Islet precursor cell (in vitro differentiated cells): Measurements from ENCODE around the gene FGFR3.

Experiments used
- DNase-seq: peaks from one replicate; pipeline ENCODE4 v3.0.0-alpha.2; 2018

Gene FGFR3

DNA sequence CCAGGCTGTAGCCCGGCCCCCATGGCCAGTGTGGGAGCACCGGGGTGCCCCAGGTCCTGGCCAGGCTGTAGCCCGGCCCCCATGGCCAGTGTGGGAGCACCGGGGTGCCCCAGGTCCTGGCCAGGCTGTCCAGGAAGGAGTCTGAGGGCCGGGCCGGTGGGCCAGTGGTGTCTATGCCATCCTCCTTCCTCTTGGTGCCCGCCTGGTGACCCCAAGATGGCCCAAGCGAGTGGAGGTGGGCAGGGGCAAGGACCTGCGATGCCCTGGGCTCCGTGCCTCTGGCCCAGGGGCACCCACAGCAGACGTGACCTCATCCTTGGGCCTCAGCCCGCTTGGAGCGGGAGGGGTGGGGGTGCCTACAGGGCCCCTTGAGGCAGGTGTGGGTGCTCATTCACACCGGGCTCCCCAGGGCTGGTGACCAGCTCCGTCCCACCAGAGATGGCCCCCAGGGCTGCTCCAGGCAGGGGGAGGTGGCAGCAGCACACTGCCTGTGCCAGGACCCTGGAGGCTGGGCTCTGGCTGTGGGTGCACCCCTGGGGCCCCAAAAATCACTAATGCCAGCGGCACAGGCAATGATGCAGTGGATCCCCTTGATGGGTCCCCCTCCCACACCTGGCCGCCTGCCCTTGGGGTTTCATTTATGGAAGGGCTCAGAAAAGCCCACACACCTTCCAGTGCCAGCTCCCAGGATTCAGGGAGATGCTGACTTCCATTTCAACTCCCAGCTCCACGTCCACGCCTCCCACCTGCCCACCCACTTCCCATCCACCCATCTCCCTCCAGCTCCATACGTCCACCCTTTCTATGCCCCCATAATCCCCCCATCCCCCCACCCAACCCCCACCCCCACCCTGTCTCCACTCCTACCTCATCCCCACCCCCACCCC, 36.0 kb upstream of the FGFR3 start:
- DNase-seq: no peak

- DNase-seq: no peak
Observed at GRCh38 chr4:1757836-1758235, 35.3 kb upstream of the FGFR3 start.

DNA sequence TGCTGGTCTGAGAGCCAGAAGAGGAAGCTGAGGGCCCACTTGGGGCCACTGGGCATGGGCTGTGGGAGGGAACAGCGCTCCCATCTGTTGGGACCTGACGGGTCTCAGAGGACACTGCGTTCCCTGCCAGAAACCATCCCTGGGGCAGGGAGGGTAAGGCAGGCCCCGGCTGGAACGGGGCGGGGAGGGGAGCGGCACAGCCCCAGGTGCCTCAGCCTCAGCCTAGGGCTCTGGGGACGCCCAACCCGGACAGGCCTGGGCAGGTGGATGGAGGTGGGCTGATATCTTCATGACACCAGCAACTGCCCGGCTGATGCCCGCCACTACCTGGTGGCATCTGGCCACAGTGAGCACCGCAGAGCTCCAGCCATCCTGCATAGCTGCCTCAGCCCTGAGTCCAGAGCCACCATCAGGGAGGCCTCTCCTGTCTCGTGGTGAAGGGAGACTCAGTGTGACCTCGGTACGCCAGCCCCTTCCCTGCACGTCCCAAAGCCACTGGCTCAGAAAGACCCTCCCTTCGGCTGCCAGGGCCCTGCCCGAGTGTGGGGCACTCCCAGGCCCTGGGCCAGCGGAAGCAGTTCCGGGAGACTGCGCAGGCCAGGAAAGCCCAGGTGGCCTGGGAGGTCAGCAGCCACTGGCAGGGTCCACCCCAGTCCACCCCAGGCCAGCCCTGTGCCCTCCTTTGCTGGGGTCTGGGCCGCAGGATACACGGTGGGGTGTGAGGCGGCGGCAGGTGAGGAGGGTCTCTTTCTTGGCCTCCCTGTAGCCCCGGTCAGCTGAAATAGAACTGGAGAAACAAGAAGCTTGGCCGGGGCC, 34.6 kb upstream of the FGFR3 start:
- no peak for DNase-seq

DNA sequence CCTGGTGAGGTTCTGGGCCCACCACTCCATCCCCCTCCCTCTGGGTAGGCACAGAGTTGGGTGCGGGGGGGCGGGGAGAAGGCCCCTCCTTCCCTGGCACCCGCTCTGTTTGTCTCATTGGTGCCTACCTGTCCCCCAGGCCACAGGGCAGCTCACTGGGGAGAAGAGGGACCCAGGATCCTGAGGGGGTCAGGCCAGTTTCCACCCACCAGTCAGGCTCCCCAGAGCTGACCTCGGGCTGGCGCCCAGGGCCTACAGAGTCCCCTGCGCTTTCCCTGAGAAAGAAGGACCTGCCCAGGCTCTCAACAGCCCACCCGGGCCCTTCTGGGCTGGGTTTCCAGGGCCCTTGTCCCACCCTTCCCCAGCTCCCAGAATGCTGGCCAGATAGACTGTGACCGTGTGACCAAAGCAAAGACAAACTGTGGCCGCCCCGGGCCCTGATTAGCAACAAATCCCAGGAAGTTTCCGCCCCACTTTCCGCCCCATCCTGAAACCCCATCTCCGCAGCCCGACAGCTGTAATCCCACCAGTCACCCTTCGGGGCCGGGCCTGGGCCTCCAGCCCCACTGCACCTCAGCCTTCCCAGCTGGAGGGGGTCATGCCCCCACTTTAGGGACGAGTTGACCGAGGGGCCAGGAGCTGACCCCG, 33.8 kb upstream of the FGFR3 start:
- DNase-seq: no peak

DNA sequence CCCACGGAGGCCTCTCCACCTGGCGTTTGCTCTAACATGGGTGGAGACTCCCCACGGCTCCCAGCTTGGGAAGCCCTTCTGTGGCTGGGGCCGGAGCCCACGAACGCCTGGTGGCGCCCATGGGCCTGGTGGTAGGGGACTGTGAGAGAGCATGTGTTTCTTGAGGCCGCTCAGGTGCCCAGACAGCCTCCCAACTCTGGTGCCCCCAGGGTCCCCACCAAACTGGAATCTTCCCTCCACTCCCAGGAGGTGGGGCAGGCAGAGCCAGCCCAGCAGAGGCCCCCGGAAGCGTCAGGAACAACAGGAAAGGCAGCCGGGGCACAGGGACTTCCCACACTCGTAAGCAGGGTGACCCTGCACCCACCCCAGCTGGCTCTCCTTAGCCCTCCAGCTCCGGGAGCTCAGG, 33.3 kb upstream of the FGFR3 start:
- no peak for DNase-seq

- DNase-seq: no peak
Observed at GRCh38 chr4:1760521-1761071, 32.5 kb upstream of the FGFR3 start.

- no peak for DNase-seq
Observed at GRCh38 chr4:1761130-1761689, 31.9 kb upstream of the FGFR3 start.

DNA sequence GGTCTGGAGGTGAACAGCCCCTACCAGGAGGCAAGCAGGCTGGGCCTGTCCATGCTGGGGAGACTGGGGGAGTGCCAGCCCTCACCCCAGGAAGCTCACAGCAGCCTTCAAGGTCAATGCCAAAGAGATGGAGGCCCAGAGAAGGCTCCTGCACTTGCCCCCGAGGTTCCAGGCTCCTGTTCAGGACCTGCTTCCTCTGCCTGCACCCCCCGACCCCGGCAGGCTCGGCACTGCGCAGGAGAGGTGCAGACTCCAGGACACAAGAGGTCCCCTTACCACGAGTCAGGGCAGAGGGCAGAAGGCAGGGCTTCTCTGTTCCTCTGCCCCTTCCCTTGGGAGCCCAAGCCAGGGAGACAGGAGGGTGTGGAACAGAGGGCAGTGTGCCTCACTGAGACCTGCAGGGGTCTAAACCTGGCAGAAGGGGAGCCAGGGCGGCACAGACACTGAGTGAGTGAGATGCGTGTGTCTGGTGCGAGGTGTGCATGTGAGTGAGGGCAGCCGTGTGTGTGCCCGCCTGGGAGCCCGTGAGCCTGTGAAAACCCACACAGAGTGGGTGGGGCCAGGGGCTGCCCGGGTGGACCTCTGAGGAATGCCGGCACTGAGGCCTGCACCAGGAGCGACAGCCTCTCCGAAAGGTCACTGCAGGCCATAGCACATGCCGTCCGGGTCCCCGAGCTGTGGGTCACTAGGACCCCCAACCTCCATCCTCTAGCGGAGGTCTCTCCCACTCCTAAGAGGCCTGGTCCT, 30.7 kb upstream of the FGFR3 start:
- DNase-seq: no peak

DNA sequence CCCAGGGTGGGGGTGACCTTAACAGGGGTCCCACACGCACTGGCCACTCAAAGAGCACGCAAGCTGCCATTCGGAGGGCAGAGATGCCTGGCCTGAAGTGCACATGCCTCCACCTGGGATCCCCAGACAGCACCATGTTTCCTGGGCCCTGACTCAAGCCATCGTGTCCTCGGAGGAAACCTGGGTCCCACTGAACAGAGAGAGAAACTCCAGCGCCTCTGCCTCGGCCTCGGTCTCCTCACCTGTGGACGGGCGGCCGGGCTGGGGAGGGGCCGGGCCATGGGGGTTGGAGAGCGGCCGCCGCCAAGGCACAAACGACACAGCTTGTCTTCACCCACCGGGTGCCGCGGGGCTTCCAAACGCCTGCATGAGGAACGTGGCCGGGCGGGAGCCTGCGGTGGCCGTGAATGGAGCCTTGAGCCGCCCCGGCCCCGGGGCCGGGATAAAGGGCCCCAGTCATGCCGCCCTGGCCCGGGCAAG, 30.0 kb upstream of the FGFR3 start:
- DNase-seq: no peak

DNA sequence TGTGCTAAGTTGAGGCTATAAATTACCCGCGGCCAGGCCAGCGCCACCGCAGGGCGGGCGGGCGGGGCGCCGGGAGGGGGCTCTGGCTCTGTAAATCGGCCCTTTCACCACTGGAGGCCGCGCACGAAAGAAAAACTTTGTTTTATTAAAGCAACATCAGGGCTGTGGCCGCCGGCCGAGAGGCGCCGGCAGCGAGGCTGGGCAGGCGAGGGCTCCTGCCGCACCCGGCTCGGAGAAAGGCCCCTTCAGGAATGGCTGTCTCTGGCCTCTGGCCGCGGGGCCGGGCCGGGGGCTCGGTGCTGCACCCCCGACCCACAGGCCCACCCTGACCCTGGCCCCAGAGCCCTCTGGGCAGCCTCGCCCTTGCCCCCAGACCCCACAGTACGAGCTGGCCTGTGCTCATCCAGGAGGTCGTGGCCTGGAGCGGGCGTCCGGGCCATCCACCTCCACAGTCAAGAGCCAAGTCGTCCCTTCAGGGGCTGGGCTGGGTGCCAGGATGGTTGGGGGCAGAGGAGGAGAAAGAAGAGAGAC, 29.5 kb upstream of the FGFR3 start:
- DNase-seq: peak; percentile 81

DNA sequence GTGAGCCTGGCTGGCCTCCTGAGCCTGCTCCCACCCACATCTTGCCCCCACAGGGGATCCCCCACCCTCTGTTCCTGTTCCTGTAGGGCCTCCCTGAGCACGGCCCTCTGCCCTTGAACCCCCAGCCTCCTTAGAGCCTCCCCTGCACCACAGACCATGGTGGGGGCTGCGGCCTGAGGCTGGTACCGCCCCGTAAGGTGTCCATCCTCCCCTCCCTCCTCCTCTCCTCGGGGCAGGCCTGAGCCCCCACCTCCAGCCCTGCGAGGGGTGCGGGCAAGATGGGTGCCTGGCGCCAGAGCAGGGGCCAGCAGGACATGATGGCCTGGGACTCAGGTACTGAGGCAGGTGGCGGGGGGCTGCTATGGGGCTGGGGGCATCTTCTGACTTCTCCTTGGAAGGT, 28.4 kb upstream of the FGFR3 start:
- no peak for DNase-seq

DNA sequence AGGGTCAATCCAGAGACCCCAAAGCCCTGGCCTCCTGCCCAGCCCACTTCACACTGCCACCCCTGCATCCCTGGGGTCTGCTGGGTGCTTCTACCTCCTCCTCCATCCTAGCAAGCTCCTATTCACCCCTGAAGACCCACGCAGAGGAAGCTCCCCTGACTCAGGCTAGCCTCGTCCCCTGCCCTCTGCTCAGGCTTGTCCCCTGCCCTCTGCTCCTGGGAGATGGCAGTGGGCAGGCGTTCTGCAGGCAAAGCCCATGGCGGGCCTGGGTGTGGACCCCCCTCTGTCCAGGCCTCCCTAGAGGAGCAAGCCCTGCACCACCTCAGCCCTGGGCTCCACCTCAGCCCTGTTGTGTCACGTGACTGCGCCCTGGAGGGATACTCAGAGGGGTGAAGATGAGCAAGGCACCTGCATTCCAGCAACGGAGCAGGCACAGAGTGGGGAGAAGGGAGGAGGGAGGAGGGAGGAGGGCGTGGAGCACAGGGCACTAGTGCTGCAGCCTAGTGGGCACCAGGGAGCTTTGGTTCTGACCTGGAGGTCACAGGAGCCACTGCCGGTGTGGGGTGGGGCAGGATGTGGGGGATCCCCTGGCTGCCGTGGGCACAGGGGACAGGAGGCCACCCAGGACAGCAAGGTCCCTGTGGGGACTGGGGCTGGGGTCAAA, 27.6 kb upstream of the FGFR3 start:
- DNase-seq: peak; percentile 79

DNA sequence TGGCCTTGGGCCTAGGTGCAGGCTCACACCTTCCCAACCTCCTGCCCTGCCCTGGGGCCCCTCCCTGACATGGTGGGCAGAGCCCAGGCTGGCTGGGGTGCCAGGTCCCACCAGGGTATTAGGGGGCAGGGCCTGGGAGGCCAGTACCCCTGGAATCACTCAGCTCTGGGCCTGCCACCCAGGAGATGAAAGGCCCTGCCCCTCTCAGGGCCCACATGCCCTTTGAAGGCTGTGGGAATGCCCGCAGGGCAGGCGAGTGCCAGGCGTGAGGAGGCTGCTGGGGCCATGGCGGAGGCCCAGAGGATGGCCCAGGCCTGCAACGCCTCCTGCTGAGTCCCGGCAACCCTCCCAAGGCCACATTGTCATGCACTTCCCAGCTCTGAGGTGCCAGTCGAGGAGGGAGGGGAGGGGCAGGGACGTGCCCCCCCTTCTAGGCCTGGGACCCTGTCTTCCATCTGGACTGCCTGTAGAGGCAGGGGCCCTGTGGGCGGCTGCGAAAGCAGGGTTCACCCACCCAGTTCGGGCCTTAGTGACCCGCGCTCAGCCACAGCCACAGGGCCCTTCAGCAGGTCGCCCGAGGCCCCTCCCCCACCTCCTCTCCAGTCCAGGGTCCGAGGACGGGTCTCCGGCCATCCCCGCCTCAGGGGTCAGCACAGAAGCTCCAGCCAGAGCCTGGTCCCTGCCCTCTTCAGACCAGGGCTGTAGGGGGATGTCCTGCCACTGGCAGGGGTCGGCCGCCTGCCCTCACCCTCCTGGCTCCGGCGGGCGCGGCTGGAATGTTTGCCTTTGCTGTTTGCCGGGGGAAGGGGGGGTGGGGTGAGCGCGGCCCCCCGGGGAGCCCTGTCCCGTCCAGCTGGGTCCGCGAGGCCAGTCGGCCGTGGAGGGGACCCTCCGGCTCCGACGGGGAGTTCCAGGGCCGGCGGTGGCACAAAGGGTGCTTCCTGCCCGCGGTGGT, 26.7 kb upstream of the FGFR3 start:
- peak; percentile 82 for DNase-seq

GRCh38 chr4:1767061-1767769, 25.9 kb upstream of the FGFR3 start:
- DNase-seq: peak; percentile 79

DNA sequence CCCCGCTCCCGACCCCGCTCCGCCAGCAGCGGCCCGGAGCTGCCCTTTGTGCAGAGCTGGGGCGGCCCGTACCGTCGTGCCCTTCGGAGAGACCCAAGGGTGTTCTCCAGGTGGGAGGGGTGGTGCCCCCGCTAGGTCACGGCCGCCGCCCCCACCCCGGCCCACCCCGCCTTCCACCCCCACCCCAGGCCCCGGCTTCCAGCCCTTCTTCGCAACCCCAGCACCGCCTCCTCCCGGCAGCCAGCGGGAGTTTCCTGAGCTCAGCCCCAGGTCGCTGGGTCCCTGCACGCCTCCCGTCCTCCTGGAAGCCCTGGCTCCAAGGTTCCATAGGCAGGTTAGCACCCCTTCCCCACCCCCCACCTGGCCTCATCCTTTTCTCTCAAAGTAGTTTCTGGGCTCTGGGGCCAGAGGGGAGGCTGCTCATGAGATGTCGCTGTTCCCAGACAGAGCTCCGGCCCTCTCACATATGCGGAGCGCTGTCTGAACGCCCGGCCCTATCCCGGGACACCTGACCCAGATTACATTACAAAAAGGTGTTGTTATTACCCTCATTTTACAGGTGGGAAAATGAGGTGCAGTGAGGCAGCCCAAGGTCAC, 25.2 kb upstream of the FGFR3 start:
- DNase-seq: peak; percentile 87

DNA sequence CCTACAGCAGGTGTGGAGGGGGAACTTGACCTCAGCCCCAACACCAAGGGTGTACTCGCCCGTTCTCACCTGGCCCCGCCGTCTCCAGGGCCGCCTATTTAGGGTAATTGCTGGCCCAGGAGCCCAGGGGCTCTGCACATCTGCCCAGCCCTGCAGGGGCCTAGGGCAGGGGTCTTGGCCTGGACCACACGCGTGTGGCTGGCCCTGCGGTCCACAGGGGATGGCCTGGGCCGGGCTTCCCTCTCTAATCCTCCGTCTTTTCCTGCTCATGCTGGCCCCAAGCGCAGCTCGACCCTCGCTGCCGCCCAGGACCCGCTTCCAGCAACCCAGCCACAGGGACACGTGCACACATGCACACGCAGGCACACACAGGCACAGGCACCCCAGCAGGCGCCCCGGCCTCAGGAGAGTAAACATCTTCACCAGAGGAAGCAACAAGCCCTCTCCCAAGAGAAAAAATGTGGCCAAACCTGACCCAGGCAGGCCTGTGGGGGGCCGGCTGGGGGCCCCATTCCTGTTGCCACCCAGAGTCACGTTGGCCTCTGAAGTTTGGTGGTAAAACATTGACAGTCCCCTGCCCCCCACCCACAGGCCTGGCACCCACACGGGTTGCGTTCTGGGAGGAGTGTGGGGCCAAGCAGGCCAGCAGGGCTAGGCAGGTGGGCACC, 24.6 kb upstream of the FGFR3 start:
- DNase-seq: no peak

GRCh38 chr4:1769692-1770091, 23.4 kb upstream of the FGFR3 start:
- no peak for DNase-seq

DNA sequence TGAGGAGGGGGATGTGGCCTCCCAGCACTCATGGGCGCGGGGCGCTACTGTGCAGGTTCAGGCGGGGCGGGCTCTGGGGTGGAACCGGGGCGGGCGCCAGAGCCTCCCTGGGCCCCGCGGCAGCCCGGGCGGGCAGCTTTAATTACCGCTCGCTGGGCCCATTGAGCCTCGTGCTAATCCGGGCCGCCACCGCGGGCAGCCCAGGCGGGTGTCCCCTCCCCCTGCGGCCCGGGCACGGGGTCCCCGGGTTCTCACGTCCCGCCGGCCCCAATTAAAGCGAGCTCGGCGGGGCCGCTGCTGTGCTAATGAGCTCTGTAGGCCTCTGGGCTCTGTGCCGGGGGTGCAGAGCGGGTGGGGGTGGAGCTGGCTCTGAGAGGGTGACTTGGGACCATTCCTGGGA, 22.8 kb upstream of the FGFR3 start:
- no peak for DNase-seq
